Naive thymus-derived CD4-positive, alpha-beta T cell (primary cell): ENCODE data around the gene SGPP2. TPM values are rescaled to one million over a fixed set of nuclear protein-coding genes. Genes with fewer than 3 reads are reported as not detected.

Source experiments
- ATAC-seq: fragments of 150-1000 bp; cut with Tn5 transposase; 2 replicates; pipeline ENCODE4 v1.10.0; 2021; ENCODE audit warnings: mild to moderate bottlenecking, moderate library complexity
- CTCF ChIA-PET: fragments of 350-600 bp; sonication (Branson Sonifier 250); formaldehyde crosslinking; loops from one replicate; lab custom pipeline; 2021; ENCODE audit warnings: antibody characterized with exemption; lab: Charles Lee
- POLR2A ChIA-PET: fragments of 350-600 bp; sonication (Branson Sonifier 250); formaldehyde crosslinking; loops from one replicate; lab custom pipeline; 2021; ENCODE audit warnings: antibody characterized with exemption, inconsistent platforms; lab: Charles Lee
- DNase-seq, 9 donors: peaks; one replicate each; pipeline versions ENCODE4 v3.0.0 to v3.0.0-alpha.2; 2020 to 2022; ENCODE audit warnings: mixed read lengths in 1 of 9
- H3K27ac ChIP-seq: one replicate; pipeline ENCODE4 v1.7.0; 2013; ENCODE audit warnings: mild to moderate bottlenecking, low read depth, low read length, moderate library complexity
- H3K27me3 ChIP-seq, 2 donors: one replicate each; pipeline ENCODE4 v1.7.0; 2013; ENCODE audit warnings: low read length in 2 of 2, mild to moderate bottlenecking in 2 of 2, moderate library complexity in 2 of 2; ENCODE audit not compliant: control insufficient read depth in 2 of 2, insufficient read depth in 2 of 2
- H3K36me3 ChIP-seq, 3 experiments: 1 replicate in 2 of 3; 2 replicates in 1 of 3; pipeline ENCODE4 v1.7.0; 2013; ENCODE audit warnings: low read length in 3 of 3, mild to moderate bottlenecking in 3 of 3, moderate library complexity in 1 of 3; ENCODE audit not compliant: insufficient read depth in 3 of 3, control insufficient read depth in 2 of 3
- H3K4me1 ChIP-seq, 2 donors: one replicate each; pipeline ENCODE4 v1.7.0; 2013; ENCODE audit warnings: low read length in 2 of 2, mild to moderate bottlenecking in 2 of 2, moderate library complexity in 1 of 2; ENCODE audit not compliant: control insufficient read depth in 2 of 2, insufficient read depth in 2 of 2
- H3K4me3 ChIP-seq: 2 replicates; pipeline ENCODE4 v1.7.0; 2013; ENCODE audit warnings: mild to moderate bottlenecking, low read length
- H3K9me3 ChIP-seq, 3 experiments: 1 replicate in 2 of 3; 2 replicates in 1 of 3; pipeline ENCODE4 v1.7.0; 2013; ENCODE audit warnings: low read length in 3 of 3; ENCODE audit not compliant: control insufficient read depth in 2 of 3
- H3K27ac Mint-ChIP-seq, 9 donors: one replicate each; pipeline ENCODE4 v1.8.0; 2020 to 2022; ENCODE audit warnings: mixed read lengths in 9 of 9, mild to moderate bottlenecking in 8 of 9, moderate library complexity in 5 of 9, inconsistent platforms in 2 of 9
- H3K27me3 Mint-ChIP-seq, 5 donors: one replicate each; pipeline ENCODE4 v1.8.0; 2021 to 2022; ENCODE audit warnings: mixed read lengths in 5 of 5, mild to moderate bottlenecking in 1 of 5
- H3K36me3 Mint-ChIP-seq, 5 donors: one replicate each; pipeline ENCODE4 v1.8.0; 2020 to 2022; ENCODE audit warnings: mixed read lengths in 5 of 5, mild to moderate bottlenecking in 3 of 5, inconsistent platforms in 1 of 5
- H3K4me1 Mint-ChIP-seq, 7 donors: one replicate each; pipeline ENCODE4 v1.8.0; 2020 to 2022; ENCODE audit warnings: mixed read lengths in 7 of 7, mild to moderate bottlenecking in 3 of 7, inconsistent platforms in 1 of 7
- H3K4me3 Mint-ChIP-seq, 10 donors: one replicate each; pipeline ENCODE4 v1.8.0; 2020 to 2022; ENCODE audit warnings: mild to moderate bottlenecking in 10 of 10, mixed read lengths in 10 of 10, moderate library complexity in 6 of 10, inconsistent platforms in 2 of 10
- H3K9me3 Mint-ChIP-seq, 11 donors: one replicate each; pipeline ENCODE4 v1.8.0; 2020 to 2022; ENCODE audit warnings: mixed read lengths in 11 of 11, mild to moderate bottlenecking in 4 of 11, inconsistent platforms in 1 of 11, moderate library complexity in 1 of 11
- intact Hi-C, 2 donors: fragments of 100-400 bp; cut with micrococcal nuclease; formaldehyde crosslinking; loops; one replicate each; pipeline ENCODE4 v1.15.1; 2023
- polyA plus RNA-seq, 2 donors: library from polyadenylated mRNA; unstranded; fragments of 300-500 nt; fragmentation: Illumina TruSeq; gene quantifications; one replicate each; pipeline ENCODE4 v1.2.3, GENCODE V29; 2021
- total RNA-seq, 6 experiments: library from RNA in 5 of 6; stranded (reverse) in 5 of 6; gene quantifications; 1 replicate in 5 of 6; 2 replicates in 1 of 6; pipeline ENCODE4 v1.2.3 and lab custom pipeline; 2021 to 2026

The SGPP2 gene
- total RNA-seq, result 1 to 10 TPM in 2 of 5 experiments, under 1 TPM in 3; 0.37 to 5.8 (median 0.86) TPM
- polyA plus RNA-seq, result under 1 TPM; 0.05 to 0.06 TPM
- not detected for total RNA-seq (lab: John Stamatoyannopoulos, UW)

GRCh38 chr2:222424276-222424728, at the start of gene SGPP2:
TSS of gene SGPP2 (plus strand) at chr2:222424543. CDS start at chr2:222424603, 60 bp downstream.
- Histone ChIP-seq H3K27me3 (no peaks in the 10 kb centered on the region), H3K9me3 (no peaks in the 10 kb centered on the region), H3K4me1 (peaks cover 0 to 5% of the 10 kb centered on the region in 2 donors), H3K27ac (no peak within 1 kb of the TSS), H3K4me3 (peak within 1 kb of the TSS; percentile 48), H3K36me3 (no peaks in the 10 kb centered on the region)
- Mint-ChIP-seq H3K27ac (peak within 1 kb of the TSS in 3 of 9 donors; percentile 70 to 94 (median 77)), H3K4me1 (peaks cover 7 to 43% (median 17%) of the 10 kb centered on the region in 7 donors), H3K4me3 (peak within 1 kb of the TSS; percentile 57 to 90 (median 76)), H3K27me3 (peaks cover 48 to 70% (median 67%) of the 10 kb centered on the region in 5 donors), H3K9me3 (peaks cover 0 to 5% (median 0%) of the 10 kb centered on the region in 11 donors), H3K36me3 (peaks cover 0 to under 1% (median 0%) of the 10 kb centered on the region in 5 donors)
- peak; percentile 48 for ATAC-seq
- intact Hi-C loops, result loop anchor here (2.0 to 10.0 kb wide), 4 partner anchors 106 to 232 kb away; partner anchors contain the start of gene FARSB (in 1 of the 2)
- peak in 1 of 9 donors; percentile 52 for DNase-seq
- CTCF ChIA-PET, result no interaction called here
- POLR2A ChIA-PET, result no interaction called here

GRCh38 chr2:222375798-222376197, 48.5 kb upstream of the SGPP2 start:
- peaks cover 0 to 22% (median 3%) of the 10 kb centered on the region in 5 donors for H3K27me3 Mint-ChIP-seq
- H3K36me3 Mint-ChIP-seq, result peaks cover 0 to 7% (median 0%) of the 10 kb centered on the region in 5 donors

GRCh38 chr2:222380456-222380855, 43.9 kb upstream of the SGPP2 start:
- Histone ChIP-seq H3K4me3 (no peak overlapping the region), H3K9me3 (no peaks in the 10 kb centered on the region), H3K4me1 (no peaks in the 10 kb centered on the region), H3K27ac (no peak overlapping the region), H3K27me3 (no peaks in the 10 kb centered on the region), H3K36me3 (no peaks in the 10 kb centered on the region)
- intact Hi-C loops, result no loop called here
- Mint-ChIP-seq H3K27me3 (peaks cover 0 to 11% (median 3%) of the 10 kb centered on the region in 5 donors), H3K4me1 (peaks cover 0 to 1% (median 0%) of the 10 kb centered on the region in 7 donors), H3K27ac (no peak overlapping the region), H3K4me3 (no peak overlapping the region), H3K9me3 (peaks cover 0 to 27% (median 3%) of the 10 kb centered on the region in 11 donors), H3K36me3 (no peaks in the 10 kb centered on the region)
- ATAC-seq (no peak), DNase-seq (no peak)
- ChIA-PET CTCF (no interaction called here), POLR2A (no interaction called here)

More at GRCh38 chr2:222375798-222376197, 48.5 kb upstream of the SGPP2 start:
- no peak overlapping the region for H3K4me3 Mint-ChIP-seq
- DNase-seq (no peak), ATAC-seq (no peak)
- no peak overlapping the region for H3K27ac Mint-ChIP-seq
- CTCF ChIA-PET, result no interaction called here
- H3K4me1 Mint-ChIP-seq, result peaks cover 0 to 1% (median 0%) of the 10 kb centered on the region in 7 donors
- H3K4me1 ChIP-seq, result no peaks in the 10 kb centered on the region
- H3K9me3 ChIP-seq, result peaks cover 0 to 5% (median 0%) of the 10 kb centered on the region in 3 experiments
- intact Hi-C loops, result no loop called here
- no peak overlapping the region for H3K27ac ChIP-seq
- H3K9me3 Mint-ChIP-seq, result peaks cover 2 to 44% (median 11%) of the 10 kb centered on the region in 11 donors
- POLR2A ChIA-PET, result no interaction called here
- H3K36me3 ChIP-seq, result no peaks in the 10 kb centered on the region
- no peak overlapping the region for H3K4me3 ChIP-seq
- no peaks in the 10 kb centered on the region for H3K27me3 ChIP-seq

- ATAC-seq (no peak), DNase-seq (no peak)
- peaks cover 0 to 8% (median 5%) of the 10 kb centered on the region in 5 donors for H3K27me3 Mint-ChIP-seq
- no peak overlapping the region for H3K4me3 ChIP-seq
- no peak overlapping the region for H3K27ac Mint-ChIP-seq
- H3K36me3 ChIP-seq, result no peaks in the 10 kb centered on the region
- H3K4me1 ChIP-seq, result no peaks in the 10 kb centered on the region
- H3K9me3 ChIP-seq, result no peaks in the 10 kb centered on the region
- intact Hi-C loops, result no loop called here
- H3K36me3 Mint-ChIP-seq, result no peaks in the 10 kb centered on the region
- ChIA-PET POLR2A (no interaction called here), CTCF (no interaction called here)
- no peak overlapping the region for H3K4me3 Mint-ChIP-seq
- H3K27ac ChIP-seq, result no peak overlapping the region
- no peaks in the 10 kb centered on the region for H3K27me3 ChIP-seq
- H3K4me1 Mint-ChIP-seq, result no peaks in the 10 kb centered on the region
- H3K9me3 Mint-ChIP-seq, result peaks cover 0 to 21% (median 3%) of the 10 kb centered on the region in 11 donors
Measured at GRCh38 chr2:222381566-222381965, 42.8 kb upstream of the SGPP2 start.

- Mint-ChIP-seq H3K36me3 (no peaks in the 10 kb centered on the region), H3K4me1 (no peaks in the 10 kb centered on the region), H3K27ac (no peak overlapping the region), H3K4me3 (no peak overlapping the region), H3K9me3 (peaks cover 0 to 12% (median 3%) of the 10 kb centered on the region in 11 donors), H3K27me3 (peaks cover 5 to 12% (median 6%) of the 10 kb centered on the region in 5 donors)
- ChIA-PET CTCF (interaction anchor here (0.6 kb wide), 1 partner anchor 151 kb away, joined by 4 read pairs; no protein-coding TSS in a partner anchor), POLR2A (no interaction called here)
- H3K36me3 ChIP-seq, result no peaks in the 10 kb centered on the region
- DNase-seq, result no peak
- no peaks in the 10 kb centered on the region for H3K9me3 ChIP-seq
- H3K27me3 ChIP-seq, result peaks cover 0 to 5% of the 10 kb centered on the region in 2 donors
- no peak for ATAC-seq
- intact Hi-C loops, result no loop called here
- no peak overlapping the region for H3K4me3 ChIP-seq
- H3K27ac ChIP-seq, result no peak overlapping the region
- no peaks in the 10 kb centered on the region for H3K4me1 ChIP-seq
Measured at GRCh38 chr2:222383255-222383654, 41.1 kb upstream of the SGPP2 start.

GRCh38 chr2:222391743-222392285, 32.5 kb upstream of the SGPP2 start:
- no peak overlapping the region for H3K4me3 ChIP-seq
- H3K36me3 ChIP-seq, result no peaks in the 10 kb centered on the region
- H3K27me3 ChIP-seq, result peaks cover 0 to 5% of the 10 kb centered on the region in 2 donors
- H3K27ac ChIP-seq, result no peak overlapping the region
- H3K4me1 ChIP-seq, result no peaks in the 10 kb centered on the region
- Mint-ChIP-seq H3K27me3 (peaks cover 0 to 8% (median 5%) of the 10 kb centered on the region in 5 donors), H3K9me3 (peaks cover 0 to 10% (median 0%) of the 10 kb centered on the region in 11 donors), H3K36me3 (no peaks in the 10 kb centered on the region), H3K4me1 (no peaks in the 10 kb centered on the region), H3K4me3 (no peak overlapping the region), H3K27ac (no peak overlapping the region)
- ChIA-PET POLR2A (no interaction called here), CTCF (no interaction called here)
- no peaks in the 10 kb centered on the region for H3K9me3 ChIP-seq
- DNase-seq (no peak), ATAC-seq (no peak)
- intact Hi-C loops, result no loop called here
